Measurements from ENCODE around the gene FYCO1.

FYCO1 gene

DNA sequence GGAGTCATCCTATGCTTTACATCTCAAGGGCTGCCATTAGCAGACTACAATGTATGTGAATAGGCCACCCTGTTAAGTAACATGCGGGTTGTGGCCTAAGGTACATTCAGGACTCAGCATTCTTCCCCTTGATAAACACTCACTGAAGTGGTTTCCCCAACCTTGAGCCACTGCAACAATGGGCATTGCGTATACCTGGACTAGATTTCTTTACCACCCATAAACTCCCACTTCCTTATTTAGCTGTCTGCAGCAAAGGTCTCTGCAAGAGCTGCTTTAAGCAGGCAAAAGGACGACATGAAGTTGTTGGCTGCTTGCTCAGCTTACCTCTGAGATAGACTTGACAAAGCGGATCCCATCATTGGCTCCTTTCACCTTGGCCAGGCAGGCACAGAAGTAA, 16.2 kb downstream of the FYCO1 start:
- Histone ChIP-seq H2AFZ (ENCODE audit: low read depth, low read length) (no peak overlapping the region), H3K9me3 (ENCODE audit: control insufficient read depth, low read length) (no peaks in the 10 kb centered on the region), H3K18ac (ENCODE audit: low read depth in 1 of 2, low read length in 2 of 2) (no peak overlapping the region), H2BK5ac (ENCODE audit: low read depth, low read length, poor library complexity, severe bottlenecking) (no peak overlapping the region), H2BK12ac (ENCODE audit: low read length in 2 of 2) (no peak overlapping the region), H3K36me3 (ENCODE audit: control insufficient read depth in 1 of 2, insufficient read depth in 2 of 2, low read depth in 1 of 2, low read length in 2 of 2) (peaks cover 34 to 87% of the 10 kb centered on the region in 2 experiments), H3K4me2 (ENCODE audit: low read length, poor library complexity, severe bottlenecking) (no peak overlapping the region), H2AK5ac (ENCODE audit: low read length, severe bottlenecking) (no peak overlapping the region), H3K27ac (ENCODE audit: low read length, poor library complexity, severe bottlenecking) (no peak overlapping the region), H2BK120ac (ENCODE audit: low read depth, low read length) (no peak overlapping the region), H3K9ac (ENCODE audit: low read length) (no peak overlapping the region), H3K79me1 (replicated peaks; ENCODE audit: low read length, poor library complexity, severe bottlenecking) (no peaks in the 10 kb centered on the region), H4K8ac (ENCODE audit: low read length) (no peak overlapping the region), H3K4me1 (ENCODE audit: control insufficient read depth, insufficient read depth, low read depth, low read length) (no peaks in the 10 kb centered on the region), H3K27me3 (ENCODE audit: control insufficient read depth in 1 of 2, insufficient read depth in 1 of 2, low read length in 2 of 2) (no peaks in the 10 kb centered on the region), H2BK15ac (ENCODE audit: low read depth, poor library complexity, severe bottlenecking) (no peak overlapping the region), H4K91ac (ENCODE audit: low read length) (no peak overlapping the region), H3K14ac (ENCODE audit: low read length in 2 of 2) (no peak overlapping the region), H3K4ac (ENCODE audit: low read depth in 1 of 2, low read length in 2 of 2) (no peak overlapping the region), H3K4me3 (ENCODE audit: insufficient read depth in 1 of 2, low read depth in 1 of 2, low read length in 2 of 2) (no peak overlapping the region), H3K23ac (ENCODE audit: low read length in 2 of 2) (no peak overlapping the region)
- 94% methylated on average over 4 of the region's 4 CpGs for WGBS
- DNase-seq, result no peak

- H3K18ac ChIP-seq (ENCODE audit: low read depth in 1 of 2, low read length in 2 of 2), result no peak overlapping the region
- no peak overlapping the region for H3K27ac ChIP-seq (ENCODE audit: low read length, poor library complexity, severe bottlenecking)
- DNase-seq, result no peak
- no peak overlapping the region for H2AK5ac ChIP-seq (ENCODE audit: low read length, severe bottlenecking)
- no peak overlapping the region for H2BK15ac ChIP-seq (ENCODE audit: low read depth, poor library complexity, severe bottlenecking)
- no peaks in the 10 kb centered on the region for H3K79me1 ChIP-seq (replicated peaks; ENCODE audit: low read length, poor library complexity, severe bottlenecking)
- H3K14ac ChIP-seq (ENCODE audit: low read length in 2 of 2), result no peak overlapping the region
- H2BK120ac ChIP-seq (ENCODE audit: low read depth, low read length), result no peak overlapping the region
- H2AFZ ChIP-seq (ENCODE audit: low read depth, low read length), result no peak overlapping the region
- H3K23ac ChIP-seq (ENCODE audit: low read length in 2 of 2), result no peak overlapping the region
- WGBS, result 100% methylated on average over 5 of the region's 5 CpGs
- H3K9me3 ChIP-seq (ENCODE audit: control insufficient read depth, low read length), result no peaks in the 10 kb centered on the region
- H3K4me3 ChIP-seq (ENCODE audit: insufficient read depth in 1 of 2, low read depth in 1 of 2, low read length in 2 of 2), result no peak overlapping the region
- no peak overlapping the region for H2BK5ac ChIP-seq (ENCODE audit: low read depth, low read length, poor library complexity, severe bottlenecking)
- no peaks in the 10 kb centered on the region for H3K4me1 ChIP-seq (ENCODE audit: control insufficient read depth, insufficient read depth, low read depth, low read length)
- no peak overlapping the region for H4K8ac ChIP-seq (ENCODE audit: low read length)
- no peaks in the 10 kb centered on the region for H3K27me3 ChIP-seq (ENCODE audit: control insufficient read depth in 1 of 2, insufficient read depth in 1 of 2, low read length in 2 of 2)
- no peak overlapping the region for H3K4me2 ChIP-seq (ENCODE audit: low read length, poor library complexity, severe bottlenecking)
- no peak overlapping the region for H2BK12ac ChIP-seq (ENCODE audit: low read length in 2 of 2)
- no peak overlapping the region for H3K9ac ChIP-seq (ENCODE audit: low read length)
- peaks cover 30 to 84% of the 10 kb centered on the region in 2 experiments for H3K36me3 ChIP-seq (ENCODE audit: control insufficient read depth in 1 of 2, insufficient read depth in 2 of 2, low read depth in 1 of 2, low read length in 2 of 2)
- no peak overlapping the region for H4K91ac ChIP-seq (ENCODE audit: low read length)
- H3K4ac ChIP-seq (ENCODE audit: low read depth in 1 of 2, low read length in 2 of 2), result no peak overlapping the region
Measured at GRCh38 chr3:45978006-45978761, 17.4 kb downstream of the FYCO1 start.

- Histone ChIP-seq H3K4ac (ENCODE audit: low read depth in 1 of 2, low read length in 2 of 2) (no peak overlapping the region), H3K9ac (ENCODE audit: low read length) (no peak overlapping the region), H2AK5ac (ENCODE audit: low read length, severe bottlenecking) (no peak overlapping the region), H3K4me1 (ENCODE audit: control insufficient read depth, insufficient read depth, low read depth, low read length) (peaks cover 4% of the 10 kb centered on the region), H2BK5ac (ENCODE audit: low read depth, low read length, poor library complexity, severe bottlenecking) (no peak overlapping the region), H3K4me3 (ENCODE audit: insufficient read depth in 1 of 2, low read depth in 1 of 2, low read length in 2 of 2) (no peak overlapping the region), H3K79me1 (replicated peaks; ENCODE audit: low read length, poor library complexity, severe bottlenecking) (no peaks in the 10 kb centered on the region), H3K9me3 (ENCODE audit: control insufficient read depth, low read length) (no peaks in the 10 kb centered on the region), H3K14ac (ENCODE audit: low read length in 2 of 2) (no peak overlapping the region), H3K36me3 (ENCODE audit: control insufficient read depth in 1 of 2, insufficient read depth in 2 of 2, low read depth in 1 of 2, low read length in 2 of 2) (peaks cover 24 to 77% of the 10 kb centered on the region in 2 experiments), H2BK120ac (ENCODE audit: low read depth, low read length) (no peak overlapping the region), H4K8ac (ENCODE audit: low read length) (no peak overlapping the region), H2BK12ac (ENCODE audit: low read length in 2 of 2) (no peak overlapping the region), H2AFZ (ENCODE audit: low read depth, low read length) (no peak overlapping the region), H3K23ac (ENCODE audit: low read length in 2 of 2) (no peak overlapping the region), H4K91ac (ENCODE audit: low read length) (no peak overlapping the region), H3K27me3 (ENCODE audit: control insufficient read depth in 1 of 2, insufficient read depth in 1 of 2, low read length in 2 of 2) (no peaks in the 10 kb centered on the region), H3K27ac (ENCODE audit: low read length, poor library complexity, severe bottlenecking) (no peak overlapping the region), H3K18ac (ENCODE audit: low read depth in 1 of 2, low read length in 2 of 2) (no peak overlapping the region), H2BK15ac (ENCODE audit: low read depth, poor library complexity, severe bottlenecking) (no peak overlapping the region), H3K4me2 (ENCODE audit: low read length, poor library complexity, severe bottlenecking) (no peak overlapping the region)
- DNase-seq, result no peak
- 97% methylated on average over 6 of the region's 6 CpGs for WGBS
Measured at GRCh38 chr3:45976191-45977091, 19.2 kb downstream of the FYCO1 start.

DNA sequence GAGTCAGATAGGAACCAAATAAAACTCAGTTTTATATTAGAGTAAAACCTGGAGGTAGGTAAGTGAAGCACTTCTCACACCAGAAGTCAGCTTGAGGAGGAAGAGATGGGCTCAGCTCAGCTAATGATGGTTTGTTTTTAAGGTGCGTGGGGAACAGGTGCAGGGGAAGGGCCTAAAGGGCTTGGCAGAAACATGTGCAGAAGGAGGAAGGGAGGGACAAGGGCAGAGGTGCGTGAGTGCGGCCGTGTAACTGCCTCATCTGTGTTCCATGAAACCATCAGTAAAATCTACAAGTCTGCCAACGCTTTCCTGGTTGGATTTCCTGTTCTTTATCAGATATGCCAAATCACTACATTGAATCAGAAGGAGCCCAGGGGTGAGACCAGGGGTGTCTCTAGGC, 19.9 kb downstream of the FYCO1 start:
- Histone ChIP-seq H2AFZ (ENCODE audit: low read depth, low read length) (no peak overlapping the region), H3K27me3 (ENCODE audit: control insufficient read depth in 1 of 2, insufficient read depth in 1 of 2, low read length in 2 of 2) (no peaks in the 10 kb centered on the region), H3K9me3 (ENCODE audit: control insufficient read depth, low read length) (no peaks in the 10 kb centered on the region), H3K18ac (ENCODE audit: low read depth in 1 of 2, low read length in 2 of 2) (no peak overlapping the region), H3K23ac (ENCODE audit: low read length in 2 of 2) (no peak overlapping the region), H2AK5ac (ENCODE audit: low read length, severe bottlenecking) (no peak overlapping the region), H4K91ac (ENCODE audit: low read length) (no peak overlapping the region), H4K8ac (ENCODE audit: low read length) (no peak overlapping the region), H2BK120ac (ENCODE audit: low read depth, low read length) (no peak overlapping the region), H2BK5ac (ENCODE audit: low read depth, low read length, poor library complexity, severe bottlenecking) (no peak overlapping the region), H3K4me1 (ENCODE audit: control insufficient read depth, insufficient read depth, low read depth, low read length) (peaks cover 4% of the 10 kb centered on the region), H3K14ac (ENCODE audit: low read length in 2 of 2) (no peak overlapping the region), H3K79me1 (replicated peaks; ENCODE audit: low read length, poor library complexity, severe bottlenecking) (no peaks in the 10 kb centered on the region), H3K4me2 (ENCODE audit: low read length, poor library complexity, severe bottlenecking) (no peak overlapping the region), H3K4me3 (ENCODE audit: insufficient read depth in 1 of 2, low read depth in 1 of 2, low read length in 2 of 2) (no peak overlapping the region), H3K9ac (ENCODE audit: low read length) (no peak overlapping the region), H3K36me3 (ENCODE audit: control insufficient read depth in 1 of 2, insufficient read depth in 2 of 2, low read depth in 1 of 2, low read length in 2 of 2) (peaks cover 24 to 79% of the 10 kb centered on the region in 2 experiments), H3K27ac (ENCODE audit: low read length, poor library complexity, severe bottlenecking) (no peak overlapping the region), H2BK12ac (ENCODE audit: low read length in 2 of 2) (no peak overlapping the region), H2BK15ac (ENCODE audit: low read depth, poor library complexity, severe bottlenecking) (no peak overlapping the region), H3K4ac (ENCODE audit: low read depth in 1 of 2, low read length in 2 of 2) (no peak overlapping the region)
- WGBS, result 97% methylated on average over 5 of the region's 5 CpGs
- DNase-seq, result no peak

All from mesenchymal stem cell (in vitro differentiated cells and primary cell).